ENCODE results near the gene FTL. TPM values are rescaled to one million over a fixed set of nuclear protein-coding genes. Genes with fewer than 3 reads are reported as not detected.
"Not testable (repeated sequence)": the region's sequence is repeated elsewhere in the genome, so short reads cannot be mapped to it uniquely, and the experiment has no call there.

Gene FTL
- total RNA-seq, 2 donors from 2014 or later: 1,824 to 3,385 TPM

GRCh38 chr19:48920949-48921348 is 44.2 kb upstream of the FTL start:
- DNase-seq (no peak), ATAC-seq (no peak)
- no peaks in the 10 kb centered on the region for H3K9me3 ChIP-seq
- H3K27ac ChIP-seq: no peak overlapping the region
- 65 to 79% methylated on average over 4 to 8 of the region's 10 CpGs for WGBS, 2 donors
- no peak for TF ChIP-seq CTCF (IDR thresholded peaks at IDR 0.05)
- H3K4me3 ChIP-seq: no peak overlapping the region
- no peaks in the 10 kb centered on the region for H3K4me1 ChIP-seq
- intact Hi-C loops (cut with DNase I): no loop called here
- H3K36me3 ChIP-seq (replicated peaks in 1 of 2; ENCODE audit: insufficient read depth in 1 of 2, low read depth in 2 of 2): peaks cover 3 to 10% of the 10 kb centered on the region in 2 donors
- H3K27me3 ChIP-seq: no peaks in the 10 kb centered on the region

- Histone ChIP-seq H3K27ac (no peak overlapping the region), H3K4me1 (peaks cover 2% of the 10 kb centered on the region), H3K9me3 (no peaks in the 10 kb centered on the region), H3K36me3 (replicated peaks in 1 of 2; ENCODE audit: insufficient read depth in 1 of 2, low read depth in 2 of 2) (peaks cover 3 to 8% of the 10 kb centered on the region in 2 donors), H3K27me3 (no peaks in the 10 kb centered on the region), H3K4me3 (no peak overlapping the region)
- no peak for TF ChIP-seq CTCF (IDR thresholded peaks at IDR 0.05)
- no peak for TF ChIP-seq POLR2A (IDR thresholded peaks at IDR 0.05)
- intact Hi-C loops (cut with DNase I): no loop called here
- 86 to 88% methylated on average over 4 to 11 of the region's 12 CpGs for WGBS, 2 donors
- no peak for DNase-seq
- no peak for ATAC-seq
These were observed 43.2 kb upstream of the FTL start for GRCh38 chr19:48921721-48922500.

GRCh38 chr19:48922548-48923490 is 42.3 kb upstream of the FTL start:
- no peak for DNase-seq
- no peak overlapping the region for H3K27ac ChIP-seq
- intact Hi-C loops (cut with DNase I): no loop called here
- peaks cover 6% of the 10 kb centered on the region for H3K4me1 ChIP-seq
- WGBS, 2 donors: 82 to 86% methylated on average over 13 to 17 of the region's 18 CpGs
- TF ChIP-seq POLR2A (IDR thresholded peaks at IDR 0.05) (no peak), CTCF (IDR thresholded peaks at IDR 0.05) (no peak)
- ATAC-seq: no peak
- no peaks in the 10 kb centered on the region for H3K9me3 ChIP-seq
- no peak overlapping the region for H3K4me3 ChIP-seq
- H3K36me3 ChIP-seq (replicated peaks in 1 of 2; ENCODE audit: insufficient read depth in 1 of 2, low read depth in 2 of 2): peaks cover 3 to 8% of the 10 kb centered on the region in 2 donors
- H3K27me3 ChIP-seq: no peaks in the 10 kb centered on the region

GRCh38 chr19:48925240-48925843 is 39.8 kb upstream of the FTL start:
- no peaks in the 10 kb centered on the region for H3K27me3 ChIP-seq
- H3K9me3 ChIP-seq: no peaks in the 10 kb centered on the region
- no peak overlapping the region for H3K4me3 ChIP-seq
- peaks cover 6% of the 10 kb centered on the region for H3K4me1 ChIP-seq
- no peak overlapping the region for H3K27ac ChIP-seq
- WGBS, 2 donors: 74 to 75% methylated on average over 7 to 11 of the region's 11 CpGs
- peaks cover 2 to 3% of the 10 kb centered on the region in 2 donors for H3K36me3 ChIP-seq (replicated peaks in 1 of 2; ENCODE audit: insufficient read depth in 1 of 2, low read depth in 2 of 2)
- intact Hi-C loops (cut with DNase I): no loop called here
- no peak for TF ChIP-seq CTCF (IDR thresholded peaks at IDR 0.05)
- TF ChIP-seq POLR2A (IDR thresholded peaks at IDR 0.05): no peak
- DNase-seq (no peak), ATAC-seq (no peak)

- intact Hi-C loops (cut with DNase I); H3K27me3 ChIP-seq; ATAC-seq; DNase-seq; H3K9me3 ChIP-seq; H3K27ac ChIP-seq; H3K4me3 ChIP-seq; H3K4me1 ChIP-seq; H3K36me3 ChIP-seq (replicated peaks in 1 of 2; ENCODE audit: insufficient read depth in 1 of 2, low read depth in 2 of 2): not testable (repeated sequence)
- WGBS, 2 donors: 77 to 89% methylated on average over 8 of the region's 8 CpGs
These were observed 39.2 kb upstream of the FTL start for GRCh38 chr19:48925890-48926289.
